NCI-H187 (cell line): ENCODE data around the gene SPACA5.
"Not testable (repeated sequence)": the region's sequence is repeated elsewhere in the genome, so short reads cannot be mapped to it uniquely, and the experiment has no call there.

Experiments used
- DNase-seq, 2 experiments: peaks; one replicate each; lab custom pipeline; 2025; lab: John Stamatoyannopoulos, UW

SPACA5 gene

DNA sequence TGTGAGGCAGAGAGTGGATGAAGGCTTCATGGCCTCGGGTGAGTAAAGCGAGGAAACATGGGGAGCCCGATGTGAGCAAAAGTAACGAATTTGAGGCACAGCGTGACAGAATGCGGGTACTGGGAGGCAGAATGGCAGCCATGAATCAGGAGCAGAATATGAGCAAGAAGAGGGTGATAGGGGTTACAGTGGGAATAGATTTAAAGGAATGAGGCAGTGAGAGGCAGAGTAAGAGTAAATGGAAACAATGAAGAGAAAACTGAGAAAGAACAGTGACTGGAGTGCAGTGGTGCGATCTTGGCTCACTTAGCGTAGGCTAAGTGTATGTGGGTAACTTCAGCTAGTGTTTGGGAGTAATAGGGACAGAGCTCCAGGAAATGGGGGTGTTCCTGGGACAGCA, at the start of gene SPACA5:
Gene SPACA5, plus strand, starts transcription at position 301 of the 400 bp plus-strand sequence. CDS start 815 bp downstream, outside the sequence.
- DNase-seq = not testable (repeated sequence)

DNA sequence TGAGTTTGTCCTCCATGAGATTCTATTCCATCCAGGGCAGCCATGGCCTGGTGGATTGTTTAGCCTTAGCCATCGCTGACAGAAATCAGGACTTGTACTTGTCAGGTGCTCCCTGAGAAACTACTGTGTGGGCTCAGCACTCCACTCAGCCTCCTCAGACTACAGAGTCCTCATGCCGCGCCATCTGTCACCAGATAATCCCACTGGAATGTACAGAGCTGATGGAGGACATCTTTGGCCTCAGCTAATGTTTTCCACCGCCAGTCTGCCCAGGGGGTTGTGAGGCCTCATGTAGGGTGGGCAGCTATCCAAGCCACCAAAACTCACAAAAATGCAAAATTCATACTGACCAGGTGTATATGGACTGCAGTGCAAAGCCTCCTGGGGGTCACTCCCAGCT, 48.6 kb upstream of the SPACA5 start:
- DNase-seq = not testable (repeated sequence)

DNA sequence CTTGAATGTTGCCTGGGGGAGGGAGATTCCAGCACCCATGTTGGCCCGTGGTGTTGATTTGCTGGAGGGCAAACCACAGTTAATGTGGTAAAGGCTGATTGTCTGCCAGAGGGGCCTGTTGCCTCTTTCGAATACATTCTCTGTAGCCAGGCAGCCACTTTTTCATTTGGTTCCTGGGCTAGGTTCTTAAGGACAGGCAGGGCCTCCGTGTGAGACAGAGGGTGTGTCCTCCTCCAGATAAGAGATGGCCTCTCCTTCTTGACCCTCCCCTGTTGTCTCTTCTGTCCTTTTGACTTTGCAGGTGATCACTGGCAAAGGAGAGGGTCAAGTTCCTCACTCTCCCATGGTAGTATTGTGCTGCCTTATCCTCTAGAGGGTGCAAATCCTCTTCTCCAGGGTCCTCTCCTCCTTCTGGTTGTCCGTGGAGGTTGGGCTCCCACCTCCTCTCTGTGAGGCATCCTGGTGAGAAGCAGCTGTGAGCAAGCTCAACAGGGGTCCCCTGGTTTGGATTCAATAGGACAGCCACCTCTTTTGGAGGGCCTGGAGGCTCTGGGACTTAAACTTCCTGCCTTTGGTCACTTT, 47.9 kb upstream of the SPACA5 start:
- DNase-seq = no peak

DNA sequence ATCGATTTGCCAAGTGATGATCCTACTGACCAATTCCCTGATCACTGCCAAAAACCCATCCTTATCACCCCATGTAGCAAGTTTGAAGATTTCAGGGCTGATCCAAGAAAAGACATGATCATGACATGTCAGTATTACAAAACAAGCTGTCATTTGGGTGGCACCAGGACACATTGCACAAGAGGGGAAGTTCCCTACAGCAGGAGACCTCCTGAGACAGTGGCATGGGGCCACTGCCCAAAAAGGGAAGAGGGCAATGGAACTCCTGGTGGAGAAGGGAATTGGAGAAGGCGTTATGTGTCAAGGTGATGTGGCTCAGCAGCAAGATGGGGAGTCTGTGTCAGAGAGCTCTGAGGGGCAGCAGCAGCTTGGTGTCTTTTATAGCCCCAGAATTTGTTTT, 46.4 kb upstream of the SPACA5 start:
- DNase-seq = no peak

DNA sequence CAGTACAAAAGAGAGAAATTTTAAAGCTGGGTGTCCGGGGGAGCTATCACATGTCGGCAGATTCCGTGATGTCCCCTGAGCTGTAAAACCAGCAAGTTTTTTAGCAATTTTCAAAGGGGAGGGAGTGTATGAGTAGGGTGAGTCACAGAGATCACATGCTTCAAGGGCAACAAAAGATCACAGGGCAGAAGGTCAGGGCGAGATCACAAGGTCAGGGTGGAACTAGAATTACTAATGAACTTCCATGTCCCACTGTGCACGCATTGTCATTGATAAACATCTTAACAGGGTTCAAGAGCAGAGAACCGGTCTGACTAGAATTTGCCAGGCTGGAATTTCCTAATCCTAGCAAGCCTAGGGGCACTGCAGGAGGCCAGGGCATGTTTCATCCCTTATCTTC, 45.0 kb upstream of the SPACA5 start:
- not testable (repeated sequence) for DNase-seq

DNA sequence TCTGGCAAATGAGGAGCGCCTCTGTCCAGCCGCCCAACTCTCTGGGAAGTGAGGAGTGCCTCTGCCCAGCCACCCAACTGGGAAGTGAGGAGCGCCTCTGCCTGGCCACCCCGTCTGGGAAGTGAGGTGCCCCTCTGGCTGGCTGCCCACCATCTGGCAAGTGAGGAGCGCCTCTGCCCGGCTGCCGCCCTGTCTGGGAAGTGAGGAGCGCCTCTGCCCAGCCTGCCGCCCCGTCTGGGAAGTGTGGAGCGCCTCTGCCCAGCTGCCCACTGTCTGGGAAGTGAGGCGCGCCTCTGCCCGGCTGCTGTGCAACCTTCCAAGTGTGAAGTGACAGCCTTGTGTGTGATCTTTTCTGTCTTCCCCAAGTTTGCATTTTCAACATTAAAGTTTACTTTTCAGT, 41.3 kb upstream of the SPACA5 start:
- not testable (repeated sequence) for DNase-seq

DNA sequence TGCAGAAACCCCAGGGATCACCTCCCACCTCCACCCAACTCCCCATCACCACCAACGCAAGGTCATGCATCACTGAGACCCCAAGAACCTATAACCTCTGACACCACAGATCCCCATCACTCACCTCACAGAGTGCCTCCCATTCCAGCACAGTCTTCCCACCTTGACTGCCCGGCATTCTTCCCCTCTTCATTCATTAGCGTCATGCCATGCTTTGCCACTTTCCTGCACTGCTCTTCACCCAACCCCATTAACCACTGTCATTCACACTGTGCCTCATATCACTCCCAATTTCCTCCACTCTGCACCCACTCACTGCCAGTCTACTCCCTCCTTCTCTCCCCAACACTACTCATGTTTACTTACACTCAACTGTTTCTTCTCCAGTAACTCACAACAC, 33.6 kb upstream of the SPACA5 start:
- DNase-seq = no peak

DNA sequence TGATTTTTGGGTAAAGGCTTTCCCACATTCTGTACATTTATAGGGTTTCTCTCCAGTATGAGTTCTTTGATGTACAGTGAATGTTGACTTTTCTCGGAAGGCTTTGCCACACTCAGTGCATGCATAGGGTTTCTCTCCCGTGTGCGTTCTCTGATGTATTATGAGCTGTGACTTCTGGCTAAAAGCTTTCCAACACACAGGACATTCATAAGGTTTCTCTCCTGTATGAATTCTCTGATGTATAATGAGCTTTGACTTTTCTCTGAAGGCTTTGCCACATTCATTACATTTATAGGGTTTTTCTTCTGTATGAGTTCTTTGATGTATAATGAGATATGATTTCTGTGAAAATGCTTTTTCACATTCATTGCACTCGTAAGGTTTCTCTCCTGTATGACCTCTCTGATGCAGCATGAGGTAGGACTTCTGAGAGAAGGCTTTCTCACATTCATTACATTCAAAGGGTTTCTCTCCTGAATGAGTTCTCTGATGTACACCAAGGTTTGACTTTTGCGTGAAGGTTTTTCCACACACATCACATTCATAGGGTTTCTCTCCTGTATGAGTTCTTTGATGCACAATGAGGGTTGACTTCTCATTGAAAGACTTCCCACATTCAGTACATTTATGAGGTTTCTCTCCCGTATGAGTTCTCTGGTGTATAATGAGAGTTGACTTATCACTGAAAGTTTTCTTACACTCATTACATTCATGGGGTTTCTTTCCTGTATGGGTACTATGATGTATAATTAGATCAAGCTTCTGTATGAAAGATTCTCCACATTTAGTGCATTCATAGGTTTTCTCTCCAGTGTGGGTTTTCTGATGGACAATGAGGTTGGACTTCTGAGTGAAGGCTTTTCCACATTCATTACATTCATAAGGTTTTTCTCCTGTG, 30.3 kb upstream of the SPACA5 start:
- no peak for DNase-seq

DNA sequence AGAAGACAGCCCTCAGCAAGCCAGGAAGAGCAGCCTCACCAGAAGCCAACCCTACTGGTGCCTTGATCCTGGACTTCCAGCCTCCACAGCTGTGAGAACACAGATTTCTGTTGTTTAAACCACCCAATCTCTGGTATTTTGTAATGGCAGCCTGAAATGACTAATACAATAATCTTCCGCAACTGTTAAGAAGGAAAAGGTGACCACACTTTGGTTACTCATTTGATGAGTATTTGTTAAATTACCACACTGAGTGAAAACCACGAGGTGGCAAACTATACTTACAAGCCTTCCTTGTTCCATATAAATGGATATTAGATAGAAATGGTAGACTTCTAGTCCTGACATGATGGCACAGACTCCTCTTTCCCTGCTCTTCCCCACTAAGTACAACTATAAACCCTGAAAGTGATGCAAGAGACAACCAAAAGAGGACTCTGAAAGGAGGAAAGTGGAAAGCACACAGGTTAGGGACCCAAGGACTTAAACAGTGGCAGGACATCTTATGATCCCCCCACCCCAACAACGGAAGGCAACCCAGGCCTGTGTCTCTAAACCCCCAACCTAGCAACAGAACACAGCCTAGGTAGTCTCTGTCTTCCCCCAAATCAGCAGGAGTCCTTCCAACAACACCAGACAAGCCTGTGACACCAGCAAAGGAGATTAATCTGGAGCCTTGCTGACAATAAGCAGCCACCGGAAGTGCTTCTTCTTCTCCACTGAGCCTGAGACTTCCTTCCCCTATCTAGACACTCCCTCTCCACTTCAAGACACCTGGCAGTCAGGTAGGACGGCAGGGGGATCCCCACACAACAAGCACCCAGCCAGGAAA, 15.3 kb upstream of the SPACA5 start:
- DNase-seq = no peak

DNA sequence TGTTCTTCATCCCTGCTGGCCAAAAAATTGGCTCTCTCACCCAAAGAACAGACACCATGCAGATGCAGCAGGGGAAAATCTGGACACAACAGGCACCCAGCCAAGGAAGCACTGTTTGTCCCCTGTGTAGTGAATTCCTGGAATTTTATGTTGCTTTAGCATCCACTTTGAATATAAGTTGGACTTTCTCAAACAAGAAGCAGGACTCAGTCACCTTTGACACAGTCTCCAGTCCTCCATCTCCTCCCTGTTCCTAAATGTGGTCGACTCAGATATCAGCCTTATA, 14.8 kb upstream of the SPACA5 start:
- no peak for DNase-seq

DNA sequence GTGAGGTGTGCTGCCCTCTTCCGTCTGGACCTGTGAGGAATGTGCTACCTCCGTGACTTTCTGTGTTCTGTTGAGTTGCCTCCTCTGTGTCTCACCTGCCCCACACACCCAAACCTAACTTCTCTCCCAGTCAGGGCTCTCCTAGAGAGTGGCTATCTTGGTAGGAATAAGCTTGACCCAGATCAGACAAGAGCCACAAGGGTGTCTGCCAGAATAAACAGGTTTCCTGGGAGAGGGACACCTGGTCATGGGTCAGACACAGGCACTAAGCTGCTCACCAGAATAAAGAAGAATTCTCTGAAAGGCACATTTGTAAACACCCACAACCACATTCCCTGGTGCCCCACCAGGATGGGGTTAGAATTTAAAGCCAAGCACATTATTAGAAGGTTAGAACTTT, 14.1 kb upstream of the SPACA5 start:
- no peak for DNase-seq

DNA sequence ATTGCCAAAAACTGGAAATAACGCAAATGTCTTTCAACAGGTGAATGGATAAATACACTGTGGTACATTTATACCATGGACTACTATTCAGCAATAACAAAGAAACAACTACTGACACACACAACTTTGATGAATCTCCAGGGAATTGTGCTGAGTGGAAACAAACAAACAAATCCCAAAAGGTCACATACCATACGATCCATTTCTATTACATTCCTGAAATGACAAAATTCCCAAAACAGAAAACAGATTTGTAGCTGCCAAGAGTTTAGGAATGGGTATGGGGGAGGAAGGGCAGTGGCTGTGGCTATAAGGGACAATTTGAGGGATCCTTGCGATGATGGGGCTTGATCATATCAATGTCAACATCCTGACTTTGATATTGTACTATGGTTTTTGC, 5.5 kb upstream of the SPACA5 start:
- no peak for DNase-seq

DNA sequence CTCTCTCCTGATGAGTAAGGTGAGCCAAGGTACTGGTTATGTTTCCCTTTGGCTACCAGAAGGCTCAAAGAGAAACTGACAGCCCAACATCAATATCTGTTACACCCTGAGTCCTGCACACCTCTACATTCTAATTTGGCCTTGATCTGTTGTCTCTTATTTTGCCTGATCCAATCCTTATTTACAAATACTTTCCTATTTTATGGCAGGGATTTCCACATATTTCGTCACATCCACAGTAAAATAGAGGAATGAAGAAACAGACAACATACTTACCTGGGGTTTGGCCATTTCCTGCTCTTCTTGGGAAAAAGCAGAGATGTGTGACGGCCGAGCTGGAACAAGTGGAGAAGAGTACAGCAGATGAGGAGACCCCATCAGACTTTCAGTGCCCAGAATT, 4.5 kb upstream of the SPACA5 start:
- no peak for DNase-seq

DNA sequence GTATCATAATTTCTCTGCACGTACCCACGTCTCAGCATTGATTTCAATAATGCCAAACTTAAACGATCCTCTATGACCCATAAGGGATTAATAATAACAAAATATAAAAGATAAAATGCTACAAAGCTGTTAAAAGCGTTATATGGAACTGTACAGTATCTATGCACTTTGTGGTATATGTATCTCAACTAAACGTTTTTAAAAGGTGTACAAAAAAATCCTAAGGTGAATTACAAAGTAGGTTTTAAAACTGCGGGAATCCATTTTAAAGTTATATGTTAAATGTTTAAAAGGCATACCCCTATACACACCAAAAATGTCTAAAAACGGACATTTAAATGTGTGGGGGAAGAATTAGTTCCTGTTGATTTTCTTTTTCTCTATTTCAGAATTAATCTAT, 3.9 kb upstream of the SPACA5 start:
- DNase-seq = no peak

DNA sequence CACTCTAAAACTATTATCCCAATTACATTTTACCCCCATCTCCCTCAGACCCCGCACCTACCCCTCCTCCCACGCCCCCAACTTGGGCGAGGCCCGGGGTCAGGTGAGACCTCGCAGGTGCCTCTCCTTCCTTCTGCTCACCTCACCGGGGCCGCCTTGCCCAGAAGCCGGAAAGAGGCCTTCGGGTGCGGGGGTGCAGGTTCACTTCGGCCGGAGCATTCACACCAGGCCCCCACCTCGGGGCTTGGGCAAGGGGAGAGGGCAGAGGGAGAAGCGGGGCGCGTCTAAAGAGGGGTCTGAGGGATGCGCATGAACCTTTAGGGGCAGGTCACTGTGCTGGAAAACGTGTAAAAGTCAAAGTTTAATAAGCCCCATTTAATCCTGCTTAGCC, 3.4 kb upstream of the SPACA5 start:
- no peak for DNase-seq

DNA sequence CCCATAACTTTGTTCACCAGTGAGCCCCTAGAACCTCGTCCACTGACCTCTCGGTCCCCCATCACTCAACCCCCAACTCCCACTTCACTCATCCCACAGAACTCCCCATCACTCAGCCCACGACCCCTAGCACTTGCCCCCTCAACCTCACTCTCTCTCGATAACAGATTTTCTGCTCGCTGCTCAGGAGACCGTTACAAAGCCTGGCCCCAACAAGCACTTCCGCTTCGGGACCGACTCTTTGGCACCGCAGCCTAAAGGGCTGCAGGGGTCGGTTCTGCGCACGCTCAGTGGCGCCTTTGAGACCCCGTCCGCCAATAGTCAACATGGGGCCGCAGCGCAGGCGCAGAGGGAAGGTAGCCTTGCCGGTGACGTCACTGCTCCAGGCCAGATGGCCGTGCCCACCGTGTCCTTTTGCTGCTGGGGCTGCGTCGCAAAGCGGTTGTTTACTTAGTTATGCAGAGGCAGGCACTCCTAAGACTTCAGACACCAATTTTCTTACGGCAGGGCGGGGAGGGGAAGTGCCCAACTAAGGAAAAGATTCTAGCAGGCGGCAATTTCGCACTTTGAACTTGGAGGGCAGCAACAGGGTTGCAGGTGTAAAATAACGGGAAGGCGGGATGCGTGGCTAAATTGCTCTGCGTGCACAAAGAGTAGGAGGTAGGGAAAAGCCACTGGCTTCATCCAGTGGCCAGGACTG, 2.9 kb upstream of the SPACA5 start, which contains the start of gene ZNF182:
Gene ZNF182, minus strand, starts transcription at position 232 of the 700 bp plus-strand sequence. CDS start 1,380 bp downstream, outside the sequence.
- peak; percentile 58 to 82 for DNase-seq

DNA sequence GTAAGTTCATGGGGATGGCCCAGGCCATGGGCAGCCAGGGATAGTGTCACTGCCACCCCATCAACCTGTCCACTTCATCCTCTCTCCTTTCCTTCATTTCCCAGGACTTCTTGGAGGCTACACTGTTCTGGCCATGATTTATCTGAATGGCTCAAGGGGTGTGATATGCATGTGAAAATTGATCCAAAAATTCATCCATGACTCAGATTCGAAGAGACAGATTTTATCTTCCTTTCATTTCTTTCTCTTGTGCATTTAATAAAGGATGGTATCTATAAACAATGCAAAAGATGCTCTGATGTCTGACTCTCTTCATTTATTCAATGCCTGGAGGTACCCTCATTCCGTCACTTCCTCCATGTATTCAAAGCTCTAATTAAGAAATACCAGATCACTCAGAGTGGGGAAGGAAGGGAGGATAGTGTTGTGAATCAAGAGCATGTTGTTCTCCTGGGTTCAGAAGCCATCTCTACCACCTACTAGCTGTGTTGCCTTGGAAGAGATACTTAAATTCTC, 2.7 kb downstream of the SPACA5 start:
- DNase-seq = not testable (repeated sequence)

DNA sequence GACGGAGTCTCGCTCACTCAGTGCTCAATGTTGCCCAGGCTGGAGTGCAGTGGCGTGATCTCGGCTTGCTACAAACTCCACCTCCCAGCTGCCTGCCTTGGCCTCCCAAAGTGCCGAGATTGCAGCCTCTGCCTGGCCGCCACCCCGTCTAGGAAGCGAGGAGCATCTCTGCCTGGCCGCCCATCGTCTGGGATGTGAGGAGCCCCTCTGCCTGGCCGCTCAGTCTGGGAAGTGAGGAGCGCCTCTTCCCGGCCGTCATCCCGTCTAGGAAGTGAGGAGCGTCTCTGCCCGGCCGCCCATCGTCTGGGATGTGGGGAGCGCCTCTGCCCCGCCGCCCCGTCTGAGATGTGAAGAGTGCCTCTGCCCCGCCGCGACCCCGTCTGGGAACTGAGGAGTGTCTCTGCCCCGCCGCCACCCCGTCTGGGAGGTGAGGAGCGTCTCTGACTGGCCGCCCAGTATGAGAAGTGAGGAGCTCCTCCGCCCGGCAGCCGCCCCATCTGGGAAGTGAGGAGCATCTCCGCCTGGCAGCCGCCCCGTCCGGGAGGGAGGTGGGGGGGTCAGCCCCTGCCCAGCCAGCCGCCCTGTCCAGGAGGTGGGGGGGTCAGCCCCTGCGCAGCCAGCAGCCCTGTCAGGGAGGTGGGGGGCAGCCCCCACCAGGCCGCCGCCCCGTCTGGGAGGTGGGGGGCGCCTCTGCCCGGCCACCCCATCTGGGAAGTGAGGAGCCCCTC, 10.0 kb downstream of the SPACA5 start:
- not testable (repeated sequence) for DNase-seq

DNA sequence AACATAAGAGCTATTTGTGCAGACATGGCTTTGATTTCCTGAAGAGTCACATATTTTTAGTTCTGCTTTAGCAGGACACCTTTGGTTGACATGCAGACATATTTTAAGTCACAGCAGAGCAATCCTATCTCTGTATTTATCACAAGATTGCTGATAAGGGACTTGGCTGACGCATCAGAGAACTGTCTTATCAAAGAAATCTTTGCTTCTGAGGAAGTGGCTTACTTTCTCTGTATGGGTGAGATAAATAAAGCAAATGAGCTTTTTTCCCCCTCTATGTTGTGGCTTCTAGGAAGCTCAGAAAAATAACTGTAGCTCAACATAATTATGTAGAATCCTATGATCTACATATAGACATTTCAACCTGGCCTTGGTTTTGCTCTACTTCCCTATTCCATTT, 13.1 kb downstream of the SPACA5 start:
- not testable (repeated sequence) for DNase-seq

DNA sequence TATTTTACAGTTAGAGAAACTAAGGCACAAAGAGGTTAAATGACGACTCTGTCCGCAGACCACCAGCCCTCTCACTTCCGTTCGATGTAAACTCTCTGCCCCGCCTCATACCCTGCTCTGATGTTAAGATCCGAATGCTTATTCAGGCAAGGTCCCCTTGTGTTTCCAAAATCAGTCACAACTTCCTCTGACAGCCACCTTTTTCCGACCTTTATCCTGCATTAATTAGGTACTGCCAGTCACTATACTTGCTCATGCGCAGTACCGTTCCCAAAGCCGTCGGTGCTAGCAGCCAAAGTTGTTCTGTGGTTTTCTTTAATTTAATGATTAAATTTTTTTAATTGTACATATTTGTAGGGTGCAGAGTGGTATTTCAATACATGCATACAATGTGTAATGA, 13.7 kb downstream of the SPACA5 start:
- not testable (repeated sequence) for DNase-seq
